ENCODE data around the gene TTLL8.

GRCh38 chr22:49975543-49976389 lies 82.3 kb downstream of the TTLL8 start:
- no peak for TF ChIP-seq POLR2A (IDR thresholded peaks at IDR 0.05)
- TF ChIP-seq CTCF (IDR thresholded peaks at IDR 0.05) = no peak

Data from lower leg skin (tissue), 3 donors.